ENCODE measurements around the gene MID1.
A peak's percentile ranks its signal among the peaks of the same experiment; 100 is the strongest.

MID1 gene

GRCh38 chrX:10529344-10529743, 91.0 kb downstream of the MID1 start:
- TF ChIP-seq POLR2AphosphoS5 (IDR thresholded peaks at IDR 0.05; ENCODE audit: low read depth, low read length) = no peak
- TF ChIP-seq FOXP2 (optimal IDR thresholded peaks at IDR 0.05; ENCODE audit: borderline replicate concordance, extremely low read depth, extremely low read length, insufficient read depth) = no peak
- TF ChIP-seq SIN3A (IDR thresholded peaks at IDR 0.05; ENCODE audit: borderline replicate concordance, insufficient read depth, low read length) = peak; percentile 81; the same call in 1 of the 2 replicates
- TF ChIP-seq REST (IDR thresholded peaks at IDR 0.05; ENCODE audit: insufficient read depth in 1 of 2, low read depth in 2 of 2, low read length in 2 of 2) = no peak
- no peak for TF ChIP-seq TAF1 (IDR thresholded peaks at IDR 0.05; ENCODE audit: borderline replicate concordance, insufficient read depth, low read length)

- TF ChIP-seq SIN3A (IDR thresholded peaks at IDR 0.05; ENCODE audit: borderline replicate concordance, insufficient read depth, low read length) (no peak), FOXP2 (optimal IDR thresholded peaks at IDR 0.05; ENCODE audit: borderline replicate concordance, extremely low read depth, extremely low read length, insufficient read depth) (no peak), REST (IDR thresholded peaks at IDR 0.05; ENCODE audit: insufficient read depth in 1 of 2, low read depth in 2 of 2, low read length in 2 of 2) (no peak), POLR2AphosphoS5 (IDR thresholded peaks at IDR 0.05; ENCODE audit: low read depth, low read length) (no peak), TAF1 (IDR thresholded peaks at IDR 0.05; ENCODE audit: borderline replicate concordance, insufficient read depth, low read length) (no peak)
Measured at GRCh38 chrX:10526451-10526850, 93.9 kb downstream of the MID1 start.

DNA sequence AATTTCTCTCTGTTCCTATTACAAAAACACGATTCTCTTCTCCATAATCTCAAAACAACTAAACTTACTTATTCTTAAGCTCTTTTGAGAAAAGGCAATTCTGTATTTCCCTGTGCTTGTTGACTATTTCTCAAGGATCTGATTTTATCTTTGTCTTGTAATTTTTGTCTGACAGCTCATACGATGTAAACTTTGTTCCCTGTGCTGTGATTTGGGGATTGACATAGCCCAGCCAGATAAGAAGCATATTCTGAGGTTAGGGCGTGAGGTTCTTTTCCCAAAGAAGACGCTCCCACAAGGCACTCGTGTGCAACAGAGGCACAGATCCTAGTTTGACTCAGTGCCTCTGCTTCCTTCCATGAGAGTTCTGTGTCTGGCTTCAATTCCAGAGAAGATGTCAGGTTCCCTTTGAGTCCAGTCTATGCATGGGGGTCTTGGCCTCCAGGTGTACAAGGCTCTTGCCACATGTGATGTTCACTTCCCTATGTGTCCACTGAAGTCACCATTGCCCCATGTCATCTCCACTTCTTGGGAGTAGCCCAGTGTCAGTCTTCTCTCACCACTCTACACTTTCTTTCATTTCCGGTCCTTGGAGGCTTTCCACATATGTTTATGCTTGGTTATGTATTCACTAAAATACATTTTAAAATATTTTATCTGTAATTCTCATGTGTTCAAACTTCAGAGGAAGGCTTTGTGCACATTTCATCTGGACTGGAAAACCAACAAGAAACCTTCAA, 94.8 kb downstream of the MID1 start:
- TF ChIP-seq FOXP2 (optimal IDR thresholded peaks at IDR 0.05; ENCODE audit: borderline replicate concordance, extremely low read depth, extremely low read length, insufficient read depth) (no peak), REST (IDR thresholded peaks at IDR 0.05; ENCODE audit: insufficient read depth in 1 of 2, low read depth in 2 of 2, low read length in 2 of 2) (no peak), SIN3A (IDR thresholded peaks at IDR 0.05; ENCODE audit: borderline replicate concordance, insufficient read depth, low read length) (no peak), TAF1 (IDR thresholded peaks at IDR 0.05; ENCODE audit: borderline replicate concordance, insufficient read depth, low read length) (no peak), POLR2AphosphoS5 (IDR thresholded peaks at IDR 0.05; ENCODE audit: low read depth, low read length) (no peak)

DNA sequence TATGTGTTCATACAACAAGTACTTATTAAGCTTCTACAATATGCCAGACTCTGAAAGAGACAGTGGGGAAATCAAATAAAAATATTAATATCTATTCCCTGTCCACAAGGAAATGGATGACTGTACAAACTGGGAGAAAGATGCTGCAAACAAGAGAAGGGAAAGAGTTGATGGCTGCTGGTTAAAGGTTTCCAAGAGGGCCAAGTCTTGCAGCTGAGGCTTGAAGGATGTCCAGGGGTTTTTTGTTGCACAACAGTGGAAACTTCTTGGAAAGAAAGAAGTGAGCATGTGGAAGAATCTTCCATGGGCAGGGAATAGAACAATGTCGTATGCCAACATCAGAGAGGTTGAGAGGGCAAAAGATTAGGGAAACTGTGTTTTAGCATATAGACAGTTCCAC, 95.8 kb downstream of the MID1 start:
- TF ChIP-seq POLR2AphosphoS5 (IDR thresholded peaks at IDR 0.05; ENCODE audit: low read depth, low read length) (no peak), SIN3A (IDR thresholded peaks at IDR 0.05; ENCODE audit: borderline replicate concordance, insufficient read depth, low read length) (no peak), TAF1 (IDR thresholded peaks at IDR 0.05; ENCODE audit: borderline replicate concordance, insufficient read depth, low read length) (no peak), FOXP2 (optimal IDR thresholded peaks at IDR 0.05; ENCODE audit: borderline replicate concordance, extremely low read depth, extremely low read length, insufficient read depth) (no peak), REST (IDR thresholded peaks at IDR 0.05; ENCODE audit: insufficient read depth in 1 of 2, low read depth in 2 of 2, low read length in 2 of 2) (no peak)

All from PFSK-1 (cell line).